PFSK-1 (cell line): Measurements from ENCODE around the gene ZNRF4.

Experiments
- FOXP2 ChIP-seq: optimal IDR thresholded peaks from 2 replicates; pipeline ENCODE3; 2011; ENCODE audit warnings: borderline replicate concordance, control low read depth, inconsistent platforms; ENCODE audit not compliant: insufficient read depth; ENCODE audit errors: extremely low read length, extremely low read depth
- POLR2AphosphoS5 ChIP-seq: IDR thresholded peaks from 2 replicates; pipeline ENCODE4 v1.6.1; 2012; ENCODE audit warnings: low read depth, mild to moderate bottlenecking, control low read depth, low read length, moderate library complexity
- REST ChIP-seq, 2 experiments: IDR thresholded peaks; 2 replicates each; pipeline versions ENCODE4 v1.6.1 to v1.8.0; 2011 to 2012; ENCODE audit warnings: low read depth in 2 of 2, low read length in 2 of 2, control low read depth in 1 of 2, inconsistent platforms in 1 of 2, mild to moderate bottlenecking in 1 of 2, moderate library complexity in 1 of 2; ENCODE audit not compliant: insufficient read depth in 1 of 2
- SIN3A ChIP-seq: IDR thresholded peaks from 2 replicates; pipeline ENCODE4 v1.6.1; 2012; ENCODE audit warnings: mild to moderate bottlenecking, low read length, moderate library complexity, borderline replicate concordance; ENCODE audit not compliant: insufficient read depth
- TAF1 ChIP-seq: IDR thresholded peaks from 2 replicates; pipeline ENCODE4 v1.6.1; 2012; ENCODE audit warnings: low read length, control low read depth, borderline replicate concordance; ENCODE audit not compliant: insufficient read depth

The ZNRF4 gene

DNA sequence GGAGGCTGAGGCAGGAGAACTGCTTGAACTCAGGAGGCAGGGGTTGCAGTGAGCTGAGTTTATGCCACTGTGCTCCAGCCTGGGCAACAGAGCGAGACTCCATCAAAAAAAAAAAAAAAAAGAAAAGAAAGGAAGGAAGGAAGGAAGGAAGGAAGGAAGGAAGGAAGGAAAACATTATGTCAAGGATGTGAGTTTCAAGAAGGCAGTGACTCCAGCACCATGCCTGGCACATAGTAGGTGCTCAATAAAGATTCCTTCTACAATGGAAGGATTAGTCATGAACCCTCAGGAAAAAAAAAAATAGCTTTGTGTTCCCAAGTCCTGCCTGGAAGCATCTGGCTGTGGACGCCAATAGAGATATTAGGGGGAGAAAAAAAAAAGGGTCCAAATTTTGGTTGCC lies 10.1 kb upstream of the ZNRF4 start:
- no peak for TF ChIP-seq REST (IDR thresholded peaks at IDR 0.05; ENCODE audit: insufficient read depth in 1 of 2, low read depth in 2 of 2, low read length in 2 of 2)
- TF ChIP-seq POLR2AphosphoS5 = no peak
- TF ChIP-seq SIN3A = no peak
- TF ChIP-seq FOXP2 = no peak
- no peak for TF ChIP-seq TAF1

- TF ChIP-seq POLR2AphosphoS5 (no peak), FOXP2 (no peak), REST (IDR thresholded peaks at IDR 0.05; ENCODE audit: insufficient read depth in 1 of 2, low read depth in 2 of 2, low read length in 2 of 2) (no peak), SIN3A (no peak)
These were observed 9.6 kb upstream of the ZNRF4 start for GRCh38 chr19:5445561-5446055.

GRCh38 chr19:5447700-5448311 lies 7.4 kb upstream of the ZNRF4 start:
- TF ChIP-seq POLR2AphosphoS5 (no peak), FOXP2 (no peak), SIN3A (no peak), REST (IDR thresholded peaks at IDR 0.05; ENCODE audit: insufficient read depth in 1 of 2, low read depth in 2 of 2, low read length in 2 of 2) (no peak), TAF1 (no peak)

DNA sequence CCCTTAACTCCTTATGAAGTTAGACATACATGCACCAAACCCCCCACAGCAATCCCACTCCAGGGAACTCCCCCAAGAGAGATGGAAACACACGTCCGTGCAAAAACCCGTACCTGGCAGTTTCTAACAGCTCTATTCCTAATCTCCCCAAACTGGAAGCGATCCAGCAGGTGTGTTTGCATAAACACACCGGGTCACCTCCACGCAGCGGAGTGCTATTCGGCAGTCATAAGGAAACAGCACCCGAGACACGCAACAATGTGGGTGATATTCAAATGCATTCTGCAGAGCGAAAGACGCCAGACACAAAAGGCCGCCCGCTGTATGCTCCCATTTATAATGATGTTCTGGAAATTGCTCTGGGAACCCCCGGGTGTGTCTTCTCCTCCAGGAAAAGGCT lies 6.8 kb upstream of the ZNRF4 start:
- TF ChIP-seq SIN3A (no peak), TAF1 (no peak), FOXP2 (no peak), REST (IDR thresholded peaks at IDR 0.05; ENCODE audit: insufficient read depth in 1 of 2, low read depth in 2 of 2, low read length in 2 of 2) (no peak), POLR2AphosphoS5 (no peak)
